ENCODE data around the gene SLC6A18.
A peak's percentile ranks its signal among the peaks of the same experiment; 100 is the strongest.

The SLC6A18 gene

DNA sequence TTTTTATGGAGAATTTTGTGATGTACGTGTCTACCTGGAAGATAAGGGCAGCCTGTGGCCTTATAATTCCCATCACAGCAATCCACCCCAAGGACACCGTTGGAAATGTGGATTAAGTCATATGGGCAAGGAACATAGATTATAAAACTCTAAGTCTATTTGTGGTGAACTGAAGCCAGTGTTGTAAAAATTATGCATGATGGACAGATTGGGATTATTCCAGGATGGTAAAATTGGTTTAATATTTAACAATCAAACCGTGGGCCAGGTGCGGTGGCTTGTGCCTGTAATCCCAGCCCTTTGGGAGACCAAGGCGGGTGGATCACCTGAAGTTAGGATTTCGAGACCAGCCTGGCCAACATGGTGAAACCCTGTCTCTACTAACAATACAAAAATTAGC is 36.7 kb upstream of the SLC6A18 start:
- Mint-ChIP-seq H3K27ac (no peak overlapping the region), H3K4me3 (no peak overlapping the region), H3K36me3 (ENCODE audit: low read depth) (no peaks in the 10 kb centered on the region), H3K9me3 (no peaks in the 10 kb centered on the region), H3K27me3 (ENCODE audit: low read depth, poor library complexity) (peaks cover 40% of the 10 kb centered on the region), H3K4me1 (peaks cover 38% of the 10 kb centered on the region)
- TF ChIP-seq, protein P1, sequence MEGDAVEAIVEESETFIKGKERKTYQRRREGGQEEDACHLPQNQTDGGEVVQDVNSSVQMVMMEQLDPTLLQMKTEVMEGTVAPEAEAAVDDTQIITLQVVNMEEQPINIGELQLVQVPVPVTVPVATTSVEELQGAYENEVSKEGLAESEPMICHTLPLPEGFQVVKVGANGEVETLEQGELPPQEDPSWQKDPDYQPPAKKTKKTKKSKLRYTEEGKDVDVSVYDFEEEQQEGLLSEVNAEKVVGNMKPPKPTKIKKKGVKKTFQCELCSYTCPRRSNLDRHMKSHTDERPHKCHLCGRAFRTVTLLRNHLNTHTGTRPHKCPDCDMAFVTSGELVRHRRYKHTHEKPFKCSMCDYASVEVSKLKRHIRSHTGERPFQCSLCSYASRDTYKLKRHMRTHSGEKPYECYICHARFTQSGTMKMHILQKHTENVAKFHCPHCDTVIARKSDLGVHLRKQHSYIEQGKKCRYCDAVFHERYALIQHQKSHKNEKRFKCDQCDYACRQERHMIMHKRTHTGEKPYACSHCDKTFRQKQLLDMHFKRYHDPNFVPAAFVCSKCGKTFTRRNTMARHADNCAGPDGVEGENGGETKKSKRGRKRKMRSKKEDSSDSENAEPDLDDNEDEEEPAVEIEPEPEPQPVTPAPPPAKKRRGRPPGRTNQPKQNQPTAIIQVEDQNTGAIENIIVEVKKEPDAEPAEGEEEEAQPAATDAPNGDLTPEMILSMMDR (IDR thresholded peaks at IDR 0.05) = no peak
- DNase-seq = no peak

DNA sequence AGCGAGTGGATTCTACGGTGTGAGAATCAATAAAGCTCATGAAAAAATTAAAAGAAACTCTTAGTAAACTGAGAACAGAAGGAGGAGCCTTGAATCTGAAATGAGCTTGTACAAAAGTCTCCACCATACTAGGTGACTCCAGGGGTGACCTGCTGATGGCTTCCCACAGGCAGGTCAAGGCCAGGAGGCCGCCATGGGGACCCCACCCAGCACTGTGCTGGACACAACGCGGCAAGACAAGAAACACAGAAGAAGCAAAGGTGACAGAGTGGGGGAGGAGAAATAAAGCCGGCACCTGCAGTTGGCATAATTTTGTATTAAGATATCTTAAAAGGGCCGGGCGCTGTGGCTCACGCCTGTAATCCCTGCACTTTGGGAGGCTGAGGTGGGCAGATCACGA is 35.9 kb upstream of the SLC6A18 start:
- Mint-ChIP-seq H3K4me3 (no peak overlapping the region), H3K27ac (no peak overlapping the region), H3K9me3 (no peaks in the 10 kb centered on the region), H3K27me3 (ENCODE audit: low read depth, poor library complexity) (peaks cover 47% of the 10 kb centered on the region), H3K36me3 (ENCODE audit: low read depth) (no peaks in the 10 kb centered on the region), H3K4me1 (peaks cover 38% of the 10 kb centered on the region)
- TF ChIP-seq, protein P1 (IDR thresholded peaks at IDR 0.05) = no peak
- DNase-seq = no peak

DNA sequence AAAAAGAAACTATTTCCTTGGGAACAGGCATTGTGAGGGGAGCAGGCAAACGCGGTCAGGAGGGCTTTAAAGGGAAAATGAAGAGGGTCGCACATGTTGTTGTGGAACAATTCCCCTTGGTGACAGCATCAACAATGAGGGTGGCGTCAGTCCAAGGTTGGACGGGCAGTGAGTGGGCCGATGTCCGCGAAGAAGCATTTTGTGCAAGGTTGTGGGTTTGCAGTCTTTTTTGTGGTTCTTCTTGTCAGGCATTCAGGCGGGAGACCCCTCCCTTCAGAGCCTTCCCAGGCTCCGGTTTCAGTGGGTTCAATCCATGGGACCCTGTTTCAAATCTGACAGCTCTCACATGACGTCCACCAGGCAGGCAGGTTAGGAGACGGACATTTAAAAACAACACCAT is 34.9 kb upstream of the SLC6A18 start:
- Mint-ChIP-seq H3K36me3 (ENCODE audit: low read depth) (no peaks in the 10 kb centered on the region), H3K27ac (peak overlapping the region; percentile 72), H3K4me3 (peak overlapping the region; percentile 18), H3K9me3 (no peaks in the 10 kb centered on the region), H3K27me3 (ENCODE audit: low read depth, poor library complexity) (peaks cover 57% of the 10 kb centered on the region), H3K4me1 (peaks cover 38% of the 10 kb centered on the region)
- TF ChIP-seq, protein P1 (IDR thresholded peaks at IDR 0.05) = no peak
- no peak for DNase-seq

DNA sequence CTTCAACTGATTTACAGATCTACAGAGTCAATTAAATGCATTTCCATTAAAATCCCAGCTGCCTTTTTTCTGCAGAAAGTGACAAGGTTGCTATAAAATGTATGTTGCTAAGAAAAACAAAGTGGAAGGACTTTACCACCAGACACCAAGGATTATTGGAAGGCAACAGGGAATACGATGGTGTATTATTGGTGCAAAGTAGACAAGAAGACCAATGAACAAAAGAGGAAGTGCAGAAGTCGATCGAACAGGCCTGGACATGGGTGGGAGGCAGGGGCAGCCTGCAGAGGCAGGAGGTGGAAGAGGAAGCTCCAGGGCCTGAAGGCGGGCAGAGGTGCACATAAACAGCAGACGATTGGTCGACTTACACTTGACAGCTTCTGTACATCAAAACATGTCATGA is 34.3 kb upstream of the SLC6A18 start:
- peak overlapping the region; percentile 40 for H3K27ac Mint-ChIP-seq
- H3K4me1 Mint-ChIP-seq = peaks cover 34% of the 10 kb centered on the region

DNA sequence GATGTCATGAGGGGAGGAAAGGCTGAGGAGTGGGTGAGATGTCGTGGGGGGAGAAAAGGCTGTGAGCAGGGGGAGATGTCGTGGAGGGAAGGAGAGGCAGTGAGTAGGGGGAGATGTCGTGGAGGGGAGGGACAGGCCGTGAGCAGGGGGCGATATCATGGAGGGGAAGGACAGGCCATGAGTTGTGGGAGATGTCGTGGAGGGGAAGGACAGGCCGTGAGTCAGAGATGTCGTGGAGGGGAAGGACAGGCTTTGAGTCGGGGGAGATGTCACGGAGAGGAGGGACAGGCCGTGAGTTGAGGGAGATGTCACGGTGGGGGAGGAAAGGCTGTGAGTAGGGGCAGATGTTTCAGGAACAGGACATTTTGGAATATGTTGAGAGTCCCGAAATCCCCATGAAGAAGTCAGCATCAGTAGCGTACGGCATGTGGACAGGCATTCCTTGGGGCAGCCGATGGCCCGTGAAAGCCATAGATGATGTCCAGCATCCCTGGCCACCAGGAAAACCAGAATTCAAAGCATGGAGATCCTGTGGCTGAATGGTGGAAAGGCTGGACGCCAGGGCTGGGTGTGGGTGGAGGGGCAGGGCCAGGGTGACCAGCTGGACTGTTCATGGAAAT is 32.1 kb upstream of the SLC6A18 start:
- no peaks in the 10 kb centered on the region for H3K36me3 Mint-ChIP-seq (ENCODE audit: low read depth)
- peaks cover 25% of the 10 kb centered on the region for H3K4me1 Mint-ChIP-seq
- DNase-seq = no peak
- TF ChIP-seq, protein P1 (IDR thresholded peaks at IDR 0.05) = no peak
- peak overlapping the region; percentile 92 for H3K27ac Mint-ChIP-seq
- H3K9me3 Mint-ChIP-seq = no peaks in the 10 kb centered on the region
- H3K4me3 Mint-ChIP-seq = no peak overlapping the region
- peaks cover 61% of the 10 kb centered on the region for H3K27me3 Mint-ChIP-seq (ENCODE audit: low read depth, poor library complexity)

More for the DNA sequence above, 34.3 kb upstream of the SLC6A18 start:
- Mint-ChIP-seq H3K4me3 (peak overlapping the region; percentile 8), H3K36me3 (ENCODE audit: low read depth) (no peaks in the 10 kb centered on the region), H3K9me3 (no peaks in the 10 kb centered on the region), H3K27me3 (ENCODE audit: low read depth, poor library complexity) (peaks cover 59% of the 10 kb centered on the region)
- TF ChIP-seq, protein P1 (IDR thresholded peaks at IDR 0.05) = no peak
- DNase-seq = no peak

DNA sequence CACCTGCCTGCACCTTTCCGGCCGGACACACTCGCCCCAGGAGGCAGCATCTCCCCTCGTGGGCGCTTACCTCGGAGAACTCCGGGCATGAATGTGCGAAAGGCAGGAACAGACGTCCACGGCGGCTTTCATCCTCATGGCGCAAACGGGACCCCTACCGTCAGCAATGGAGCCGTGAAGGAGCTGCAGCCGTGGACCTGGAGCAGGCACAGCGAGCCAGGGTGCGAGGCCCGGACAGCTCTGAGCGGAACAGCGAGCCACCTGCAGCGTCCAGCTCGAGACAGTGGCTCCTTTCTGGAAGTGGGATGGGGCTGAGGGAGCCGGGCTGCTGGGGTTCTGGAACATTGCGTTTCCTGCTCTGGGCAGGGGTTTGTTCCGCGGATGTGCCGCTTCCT is 31.6 kb upstream of the SLC6A18 start:
- no peaks in the 10 kb centered on the region for H3K36me3 Mint-ChIP-seq (ENCODE audit: low read depth)
- H3K27ac Mint-ChIP-seq = no peak overlapping the region
- H3K27me3 Mint-ChIP-seq (ENCODE audit: low read depth, poor library complexity) = peaks cover 58% of the 10 kb centered on the region
- TF ChIP-seq, protein P1 (IDR thresholded peaks at IDR 0.05) = no peak
- H3K9me3 Mint-ChIP-seq = no peaks in the 10 kb centered on the region
- H3K4me1 Mint-ChIP-seq = peaks cover 22% of the 10 kb centered on the region
- no peak overlapping the region for H3K4me3 Mint-ChIP-seq
- no peak for DNase-seq

Measured in nephron progenitor cell (in vitro differentiated cells).